Aorta (tissue), 5 donors: ENCODE measurements around the gene HYAL4. TPM values are rescaled to one million over a fixed set of nuclear protein-coding genes. Genes with fewer than 3 reads are reported as not detected.
"Not testable (repeated sequence)": the region's sequence is repeated elsewhere in the genome, so short reads cannot be mapped to it uniquely, and the experiment has no call there.

Experiments
- ATAC-seq: fragments of 200-7000 bp; cut with Tn5 transposase; one replicate; pipeline ENCODE4 v1.9.1; 2022; ENCODE audit warnings: moderate library complexity; ENCODE audit not compliant: low FRiP score
- DNase-seq, 2 donors: peaks; one replicate each; pipeline ENCODE4 v3.0.0-alpha.2; 2020
- H3K27ac ChIP-seq, 2 donors: one replicate each; pipeline ENCODE4 v1.5.1; 2013; ENCODE audit warnings: low read length in 2 of 2, mild to moderate bottlenecking in 2 of 2, moderate library complexity in 2 of 2, control low read depth in 1 of 2, inconsistent platforms in 1 of 2, low read depth in 1 of 2
- H3K27me3 ChIP-seq, 2 donors: one replicate each; pipeline ENCODE4 v1.6.1; 2013; ENCODE audit warnings: control low read depth in 1 of 2, low read length in 1 of 2, mild to moderate bottlenecking in 1 of 2, moderate library complexity in 1 of 2; ENCODE audit not compliant: insufficient read depth in 2 of 2, control insufficient read depth in 1 of 2
- H3K36me3 ChIP-seq, 2 donors: one replicate each; pipeline ENCODE4 v1.6.1; 2013; ENCODE audit warnings: control low read depth in 1 of 2, low read length in 1 of 2, mild to moderate bottlenecking in 1 of 2; ENCODE audit not compliant: insufficient read depth in 2 of 2, control insufficient read depth in 1 of 2
- H3K4me1 ChIP-seq, 2 donors: one replicate each; pipeline ENCODE4 v1.6.1; 2013; ENCODE audit warnings: low read length in 2 of 2, control low read depth in 1 of 2, mild to moderate bottlenecking in 1 of 2, moderate library complexity in 1 of 2; ENCODE audit not compliant: insufficient read depth in 2 of 2, control insufficient read depth in 1 of 2
- H3K4me3 ChIP-seq, 2 donors: one replicate each; pipeline ENCODE4 v1.5.1; 2013; ENCODE audit warnings: low read length in 2 of 2, control low read depth in 1 of 2, mild to moderate bottlenecking in 1 of 2
- H3K9me3 ChIP-seq: one replicate; pipeline ENCODE4 v1.6.1; 2013; ENCODE audit warnings: mild to moderate bottlenecking, low read length; ENCODE audit not compliant: control insufficient read depth
- WGBS, 2 donors: extraction: QIAGEN DNeasy Blood & Tissue Kit; methylation state at CpG; one replicate each; pipeline ENCODE4 v1.1.7; 2013; 5-methylcytosine and 5-hydroxymethylcytosine counted together
- intact Hi-C, 2 donors: fragments of 100-400 bp; cut with DNase I; formaldehyde crosslinking; loops; one replicate each; pipeline versions ENCODE4 v1.14.2 to v1.15.0; 2022
- polyA plus RNA-seq, 2 donors: library from polyadenylated mRNA; stranded (reverse); fragments of 200-250 nt; gene quantifications; one replicate each; pipeline ENCODE4 v1.2.3, GENCODE V29; 2013
- total RNA-seq, 2 donors: library from RNA; stranded (reverse); fragmentation: NEBNext Ultra II Directional; extraction: Animal tissue kit (Norgen Biotek cat#: 25700); gene quantifications; one replicate each; pipeline ENCODE4 v1.2.1, GENCODE V29; 2021
- donor health status: healthy with polysubstance abuse.
- donor health status: Bipolar disorder and iron deficiency.
- donor health status: DM: no; HTN: no; CAD: no.
- donor health status: DM: no; HTN: no; CAD: no.
- donor health status: DM: yes; HTN: yes; CAD: no.

Gene HYAL4
- total and polyA plus RNA-seq, 4 donors: not detected

DNA sequence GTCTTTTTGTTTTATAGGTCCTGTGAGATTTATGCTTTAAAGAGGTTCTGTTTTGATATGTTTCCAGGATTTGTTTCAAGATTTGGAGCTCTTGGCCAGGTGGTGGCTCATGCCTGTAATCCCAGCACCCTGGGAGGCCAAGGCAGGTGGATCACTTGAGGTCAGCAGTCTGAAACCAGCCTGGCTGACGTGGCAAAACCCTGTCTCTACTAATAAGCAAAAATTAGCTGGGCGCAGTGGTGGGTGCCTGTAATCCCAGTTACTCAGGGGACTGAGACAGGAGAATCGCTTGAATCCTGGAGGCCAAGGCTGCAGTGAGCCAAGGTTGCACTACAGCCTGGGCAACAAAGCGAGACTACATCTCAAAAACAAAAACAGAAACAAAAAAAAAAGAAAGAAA lies 8.3 kb upstream of the HYAL4 start:
- Histone ChIP-seq H3K36me3 (no peaks in the 10 kb centered on the region), H3K4me3 (no peak overlapping the region), H3K9me3 (no peaks in the 10 kb centered on the region), H3K27me3 (no peaks in the 10 kb centered on the region), H3K4me1 (no peaks in the 10 kb centered on the region), H3K27ac (no peak overlapping the region)
- intact Hi-C loops: no loop called here
- no peak for ATAC-seq
- no peak for DNase-seq
- 79 to 82% methylated on average over 4 of the region's 4 CpGs for WGBS, 2 donors

DNA sequence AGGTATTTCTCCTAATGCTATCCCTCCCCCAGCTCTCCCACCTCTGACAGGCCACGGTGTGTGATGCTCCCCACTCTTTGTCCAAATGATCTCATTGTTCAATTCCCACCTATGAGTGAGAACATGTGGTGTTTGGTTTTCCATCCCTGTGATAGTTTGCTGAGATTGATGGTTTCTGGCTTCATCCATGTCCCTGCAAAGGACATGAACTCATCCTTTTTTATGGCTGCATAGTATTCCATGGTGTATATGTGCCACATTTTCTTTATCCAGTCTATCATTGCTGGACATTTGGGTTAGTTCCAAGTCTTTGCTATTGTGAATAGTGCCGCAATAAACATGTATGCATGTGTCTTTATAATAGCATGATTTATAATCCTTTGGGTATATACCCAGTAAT lies 5.9 kb upstream of the HYAL4 start:
- H3K4me1 ChIP-seq, H3K36me3 ChIP-seq, H3K9me3 ChIP-seq, H3K27ac ChIP-seq, ATAC-seq, intact Hi-C loops, H3K4me3 ChIP-seq, DNase-seq, H3K27me3 ChIP-seq: not testable (repeated sequence)
- 90 to 95% methylated on average over 2 of the region's 2 CpGs for WGBS, 2 donors

DNA sequence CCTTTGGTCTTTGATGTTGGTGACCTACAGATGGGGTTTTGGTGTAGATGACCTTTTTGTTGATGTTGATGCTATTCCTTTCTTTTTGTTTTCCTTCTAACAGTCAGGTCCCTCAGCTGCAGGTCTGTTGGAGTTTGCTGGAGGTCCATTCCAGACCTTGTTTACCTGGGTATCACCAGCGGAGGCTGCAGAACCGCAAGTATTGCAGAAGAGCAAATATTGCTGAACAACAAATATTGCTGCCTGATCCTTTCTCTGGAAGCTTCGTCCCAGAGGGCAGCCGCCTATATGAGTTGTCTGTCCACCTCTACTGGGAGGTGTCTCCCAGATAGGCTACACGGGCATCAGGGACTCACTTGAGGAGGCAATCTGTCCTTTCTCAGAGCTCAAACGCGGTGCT lies 827 bp upstream of the HYAL4 start:
- DNase-seq, intact Hi-C loops, H3K9me3 ChIP-seq, H3K36me3 ChIP-seq, H3K4me1 ChIP-seq, H3K27ac ChIP-seq, H3K27me3 ChIP-seq, H3K4me3 ChIP-seq, ATAC-seq: not testable (repeated sequence)
- WGBS, 2 donors: 94 to 97% methylated on average over 7 of the region's 7 CpGs

DNA sequence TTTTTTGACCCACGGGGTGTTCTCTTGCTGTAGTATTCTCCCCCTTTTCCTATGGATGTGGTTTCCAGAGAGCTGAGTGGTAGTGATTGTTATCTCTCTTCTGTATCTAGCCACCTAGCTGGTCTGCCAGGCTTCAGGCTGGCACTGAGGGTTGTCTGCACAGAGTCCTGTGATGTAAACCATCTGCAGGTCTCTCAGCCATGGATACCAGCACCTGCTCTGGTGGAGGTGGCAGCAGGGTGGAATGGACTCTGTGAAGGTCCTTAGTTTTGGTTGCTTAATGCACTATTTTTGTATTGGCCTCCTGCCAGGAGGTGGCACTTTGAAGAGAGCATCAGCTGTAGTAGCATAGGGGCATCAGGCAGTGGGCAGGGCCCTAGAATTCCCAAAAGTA lies 851 bp downstream of the HYAL4 start:
- no peak for DNase-seq
- H3K9me3 ChIP-seq: no peaks in the 10 kb centered on the region
- H3K36me3 ChIP-seq: no peaks in the 10 kb centered on the region
- H3K4me1 ChIP-seq: no peaks in the 10 kb centered on the region
- WGBS, 2 donors: 74 to 79% methylated on average over 1 of the region's 1 CpG
- no peaks in the 10 kb centered on the region for H3K27me3 ChIP-seq
- intact Hi-C loops: no loop called here
- no peak overlapping the region for H3K4me3 ChIP-seq
- no peak overlapping the region for H3K27ac ChIP-seq
- no peak for ATAC-seq

GRCh38 chr7:123846217-123846891 lies 1.4 kb downstream of the HYAL4 start:
- intact Hi-C loops: no loop called here
- no peaks in the 10 kb centered on the region for H3K9me3 ChIP-seq
- no peaks in the 10 kb centered on the region for H3K27me3 ChIP-seq
- 23% methylated on average over 3 of the region's 3 CpGs for WGBS, 2 donors
- H3K4me3 ChIP-seq: no peak overlapping the region
- no peak overlapping the region for H3K27ac ChIP-seq
- no peaks in the 10 kb centered on the region for H3K4me1 ChIP-seq
- H3K36me3 ChIP-seq: no peaks in the 10 kb centered on the region
- ATAC-seq (no peak), DNase-seq (no peak)

DNA sequence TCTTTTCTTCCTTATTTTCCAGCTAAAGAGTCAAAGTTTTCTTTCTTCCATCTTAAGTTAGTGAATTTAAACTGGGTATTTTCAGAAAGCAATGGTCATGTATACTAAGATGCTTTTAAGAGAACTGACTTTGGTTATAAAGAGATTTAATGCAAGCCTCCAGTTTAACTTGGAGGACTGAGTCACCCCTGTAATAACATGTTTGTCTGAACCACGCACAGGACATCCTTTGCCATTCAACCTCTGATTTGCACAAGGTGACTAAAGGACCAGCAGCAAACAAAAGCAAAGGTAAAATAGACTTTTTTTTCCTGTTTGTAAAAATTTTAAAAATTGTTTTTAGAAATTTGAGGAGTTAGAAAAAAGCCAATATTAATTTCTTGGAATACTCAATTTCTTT lies 2.9 kb downstream of the HYAL4 start:
- Histone ChIP-seq H3K4me3 (no peak overlapping the region), H3K27me3 (no peaks in the 10 kb centered on the region), H3K4me1 (no peaks in the 10 kb centered on the region), H3K9me3 (no peaks in the 10 kb centered on the region), H3K36me3 (no peaks in the 10 kb centered on the region), H3K27ac (no peak overlapping the region)
- WGBS, 2 donors: 88 to 92% methylated on average over 1 of the region's 1 CpG
- ATAC-seq (no peak), DNase-seq (no peak)
- intact Hi-C loops: no loop called here

- ATAC-seq: no peak
- intact Hi-C loops: no loop called here
- WGBS, 2 donors: 86 to 90% methylated on average over 1 of the region's 1 CpG
Measured at GRCh38 chr7:123849855-123850254, 4.9 kb downstream of the HYAL4 start.

DNA sequence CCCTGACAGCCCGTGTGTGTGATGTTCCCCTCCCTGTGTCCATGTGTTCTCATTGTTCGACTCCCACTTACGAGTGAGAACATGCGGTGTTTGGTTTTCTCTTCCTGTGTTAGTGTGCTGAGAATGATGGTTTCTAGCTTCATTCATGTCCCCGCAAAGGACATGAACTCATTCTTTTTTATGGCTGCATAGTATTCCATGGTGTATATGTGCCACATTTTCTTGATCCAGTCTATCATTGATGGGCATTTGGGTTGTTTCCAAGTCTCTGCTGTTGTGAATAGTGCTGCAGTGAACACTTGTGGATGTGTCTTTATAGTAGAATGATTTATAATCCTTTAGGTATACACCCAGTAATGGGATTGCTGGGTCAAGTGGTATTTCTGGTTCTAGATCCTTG lies 6.4 kb downstream of the HYAL4 start:
- H3K4me3 ChIP-seq, intact Hi-C loops, ATAC-seq, H3K27me3 ChIP-seq, DNase-seq, H3K36me3 ChIP-seq, H3K27ac ChIP-seq, H3K4me1 ChIP-seq, H3K9me3 ChIP-seq: not testable (repeated sequence)
- WGBS, 2 donors: 92 to 95% methylated on average over 5 of the region's 5 CpGs

More at GRCh38 chr7:123849855-123850254, 4.9 kb downstream of the HYAL4 start:
- H3K27me3 ChIP-seq: no peaks in the 10 kb centered on the region
- no peaks in the 10 kb centered on the region for H3K36me3 ChIP-seq
- no peaks in the 10 kb centered on the region for H3K9me3 ChIP-seq
- H3K4me1 ChIP-seq: no peaks in the 10 kb centered on the region
- H3K27ac ChIP-seq: no peak overlapping the region
- no peak overlapping the region for H3K4me3 ChIP-seq
- DNase-seq: no peak

GRCh38 chr7:123854291-123854690 lies 9.3 kb downstream of the HYAL4 start:
- H3K27me3 ChIP-seq, H3K4me1 ChIP-seq, ATAC-seq, intact Hi-C loops, DNase-seq, H3K36me3 ChIP-seq, H3K27ac ChIP-seq, H3K4me3 ChIP-seq, H3K9me3 ChIP-seq: not testable (repeated sequence)
- WGBS, 2 donors: 69 to 71% methylated on average over 2 of the region's 2 CpGs
